ENCODE data around the gene CD300C. TPM values are rescaled to one million over a fixed set of nuclear protein-coding genes. Genes with fewer than 3 reads are reported as not detected.
A peak's percentile ranks its signal among the peaks of the same experiment; 100 is the strongest.
"Not testable (repeated sequence)": the region's sequence is repeated elsewhere in the genome, so short reads cannot be mapped to it uniquely, and the experiment has no call there.

Gene CD300C
- total RNA-seq, 1 donor from 2014 or later = under 0.01 TPM

DNA sequence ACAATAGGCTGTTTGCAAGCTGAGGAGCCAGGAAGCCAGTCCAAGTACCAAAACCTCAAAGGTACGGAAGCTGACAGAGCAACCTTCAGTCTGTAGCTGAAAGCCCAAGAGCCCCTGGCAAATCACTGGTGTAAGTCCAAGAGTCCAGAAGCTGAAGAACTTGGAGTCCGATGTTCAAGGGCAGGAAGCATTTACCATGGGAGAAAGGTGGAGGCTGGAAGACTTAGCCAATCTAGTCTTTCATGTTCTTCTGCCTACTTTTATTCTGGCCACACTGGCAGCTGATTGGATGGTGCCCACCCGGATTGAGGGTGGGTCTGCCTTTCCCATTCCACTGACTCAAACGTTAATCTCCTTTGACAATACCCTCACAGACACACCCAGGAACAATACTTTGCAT lies 30.0 kb downstream of the CD300C start:
- H3K9me3 ChIP-seq (ENCODE audit: control insufficient read depth in 3 of 3, low read length in 3 of 3) = peaks cover 0 to 7% (median 5%) of the 10 kb centered on the region in 3 donors
- peaks cover 6 to 15% (median 12%) of the 10 kb centered on the region in 3 donors for H3K4me1 ChIP-seq (ENCODE audit: control insufficient read depth in 3 of 3, insufficient read depth in 3 of 3, low read length in 3 of 3)
- no peak overlapping the region for H3K4me3 ChIP-seq (ENCODE audit: low read length in 3 of 3)
- no peaks in the 10 kb centered on the region for H3K36me3 ChIP-seq (ENCODE audit: control insufficient read depth in 3 of 3, insufficient read depth in 3 of 3, low read length in 3 of 3)
- H3K9ac ChIP-seq (ENCODE audit: low read depth in 1 of 3, low read length in 3 of 3) = no peak overlapping the region
- no peak overlapping the region for H3K27ac ChIP-seq (ENCODE audit: low read depth, low read length)
- H3K27me3 ChIP-seq (ENCODE audit: control insufficient read depth in 3 of 3, insufficient read depth in 3 of 3, low read length in 3 of 3) = no peaks in the 10 kb centered on the region

DNA sequence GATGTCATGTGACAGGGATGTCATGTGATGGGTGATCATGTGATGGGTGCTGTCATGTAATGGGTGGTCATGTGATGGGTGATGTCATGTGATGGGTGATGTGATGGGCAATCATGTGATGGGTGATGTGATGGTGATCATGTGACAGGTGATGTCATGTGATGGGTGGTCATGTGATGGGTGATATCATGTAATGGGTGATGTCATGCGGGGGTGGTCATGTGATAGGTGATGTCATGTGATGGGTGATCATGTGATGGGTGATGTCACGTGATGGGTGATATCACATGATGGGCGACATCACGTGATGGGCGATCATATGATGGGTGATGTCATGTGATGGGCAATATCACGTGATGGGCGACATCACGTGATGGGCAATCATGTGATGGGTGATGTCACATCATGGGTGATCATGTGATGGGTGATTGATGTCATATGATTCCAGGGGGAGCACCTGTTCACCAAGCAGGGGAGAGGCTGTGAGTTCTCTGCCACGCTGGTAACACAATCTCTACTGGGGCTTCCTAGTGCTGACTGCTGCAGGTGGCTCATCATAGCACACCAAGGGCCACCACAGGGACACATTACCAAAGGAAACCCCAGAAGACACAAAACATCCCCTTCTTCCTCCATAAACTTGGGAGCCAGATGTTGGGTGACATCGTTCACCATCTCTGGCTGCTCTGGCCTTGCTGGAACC lies 31.1 kb downstream of the CD300C start:
- no peaks in the 10 kb centered on the region for H3K27me3 ChIP-seq (ENCODE audit: control insufficient read depth in 3 of 3, insufficient read depth in 3 of 3, low read length in 3 of 3)
- H3K9ac ChIP-seq (ENCODE audit: low read depth in 1 of 3, low read length in 3 of 3) = no peak overlapping the region
- H3K4me1 ChIP-seq (ENCODE audit: control insufficient read depth in 3 of 3, insufficient read depth in 3 of 3, low read length in 3 of 3) = peaks cover 6 to 15% (median 12%) of the 10 kb centered on the region in 3 donors

GRCh38 chr17:74513987-74514631 lies 31.8 kb downstream of the CD300C start:
- no peak overlapping the region for H3K27ac ChIP-seq (ENCODE audit: low read depth, low read length)
- peaks cover 0 to 7% (median 5%) of the 10 kb centered on the region in 3 donors for H3K9me3 ChIP-seq (ENCODE audit: control insufficient read depth in 3 of 3, low read length in 3 of 3)
- H3K4me1 ChIP-seq (ENCODE audit: control insufficient read depth in 3 of 3, insufficient read depth in 3 of 3, low read length in 3 of 3) = peaks cover 6 to 15% (median 12%) of the 10 kb centered on the region in 3 donors
- no peak overlapping the region for H3K4me3 ChIP-seq (ENCODE audit: low read length in 3 of 3)
- H3K36me3 ChIP-seq (ENCODE audit: control insufficient read depth in 3 of 3, insufficient read depth in 3 of 3, low read length in 3 of 3) = no peaks in the 10 kb centered on the region
- H3K27me3 ChIP-seq (ENCODE audit: control insufficient read depth in 3 of 3, insufficient read depth in 3 of 3, low read length in 3 of 3) = no peaks in the 10 kb centered on the region
- H3K9ac ChIP-seq (ENCODE audit: low read depth in 1 of 3, low read length in 3 of 3) = no peak overlapping the region

More for the DNA sequence above, 31.1 kb downstream of the CD300C start:
- Histone ChIP-seq H3K27ac (ENCODE audit: low read depth, low read length) (no peak overlapping the region), H3K36me3 (ENCODE audit: control insufficient read depth in 3 of 3, insufficient read depth in 3 of 3, low read length in 3 of 3) (no peaks in the 10 kb centered on the region), H3K9me3 (ENCODE audit: control insufficient read depth in 3 of 3, low read length in 3 of 3) (peaks cover 0 to 7% (median 5%) of the 10 kb centered on the region in 3 donors), H3K4me3 (ENCODE audit: low read length in 3 of 3) (no peak overlapping the region)

- Histone ChIP-seq H3K27ac (ENCODE audit: low read depth, low read length) (peak overlapping the region; percentile 45), H3K9me3 (ENCODE audit: control insufficient read depth in 3 of 3, low read length in 3 of 3) (peaks cover 0 to 7% (median 5%) of the 10 kb centered on the region in 3 donors), H3K27me3 (ENCODE audit: control insufficient read depth in 3 of 3, insufficient read depth in 3 of 3, low read length in 3 of 3) (no peaks in the 10 kb centered on the region), H3K36me3 (ENCODE audit: control insufficient read depth in 3 of 3, insufficient read depth in 3 of 3, low read length in 3 of 3) (no peaks in the 10 kb centered on the region), H3K4me3 (ENCODE audit: low read length in 3 of 3) (no peak overlapping the region), H3K4me1 (ENCODE audit: control insufficient read depth in 3 of 3, insufficient read depth in 3 of 3, low read length in 3 of 3) (peaks cover 6 to 15% (median 12%) of the 10 kb centered on the region in 3 donors), H3K9ac (ENCODE audit: low read depth in 1 of 3, low read length in 3 of 3) (no peak overlapping the region)
Observed at GRCh38 chr17:74512624-74513091, 33.3 kb downstream of the CD300C start.

DNA sequence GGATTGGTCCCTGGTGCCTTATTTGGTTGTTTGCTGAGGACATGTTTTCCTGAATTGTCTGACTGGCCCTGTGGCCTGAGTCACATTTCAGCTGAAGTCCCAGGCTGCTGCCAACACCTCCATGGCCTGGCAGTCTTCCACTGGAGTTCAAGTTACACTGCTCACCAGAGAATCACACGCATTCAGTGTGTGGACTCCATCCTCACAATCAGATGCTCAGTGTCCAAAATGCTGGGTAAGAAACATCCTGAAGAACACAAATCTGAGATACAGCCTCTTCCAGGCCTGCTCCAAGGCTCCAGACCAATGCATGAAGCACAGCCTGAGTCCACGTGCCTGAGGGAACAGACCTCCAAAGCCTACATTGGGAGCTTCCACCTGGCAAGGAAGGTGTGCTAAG lies 33.9 kb downstream of the CD300C start:
- peak overlapping the region in 1 of 3 donors; percentile 10 for H3K9ac ChIP-seq (ENCODE audit: low read depth in 1 of 3, low read length in 3 of 3)
- H3K27ac ChIP-seq (ENCODE audit: low read depth, low read length) = peak overlapping the region; percentile 45

DNA sequence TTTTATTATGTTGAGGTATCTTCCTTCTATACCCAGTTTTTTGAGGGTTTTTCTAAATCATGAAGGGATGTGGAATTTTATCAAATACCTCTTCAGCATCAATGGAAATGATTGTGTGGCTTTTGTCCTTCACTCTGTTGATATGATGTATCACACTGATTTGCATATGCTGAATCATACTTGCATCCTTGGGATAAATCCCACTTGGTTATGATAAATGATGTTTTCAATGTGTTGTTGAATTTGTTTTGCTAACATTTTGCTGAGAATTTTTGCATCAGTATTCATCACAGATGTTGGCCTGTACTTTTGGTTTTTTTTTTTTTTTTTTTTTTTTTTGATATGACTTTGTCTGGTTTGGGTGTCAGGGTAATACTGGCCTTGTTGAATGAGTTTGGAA lies 37.8 kb downstream of the CD300C start:
- no peak overlapping the region for H3K9ac ChIP-seq (ENCODE audit: low read depth in 1 of 3, low read length in 3 of 3)
- no peaks in the 10 kb centered on the region for H3K9me3 ChIP-seq (ENCODE audit: control insufficient read depth in 3 of 3, low read length in 3 of 3)
- peaks cover 6 to 15% (median 12%) of the 10 kb centered on the region in 3 donors for H3K4me1 ChIP-seq (ENCODE audit: control insufficient read depth in 3 of 3, insufficient read depth in 3 of 3, low read length in 3 of 3)
- H3K36me3 ChIP-seq (ENCODE audit: control insufficient read depth in 3 of 3, insufficient read depth in 3 of 3, low read length in 3 of 3) = no peaks in the 10 kb centered on the region
- no peak overlapping the region for H3K4me3 ChIP-seq (ENCODE audit: low read length in 3 of 3)
- H3K27ac ChIP-seq (ENCODE audit: low read depth, low read length) = no peak overlapping the region
- no peaks in the 10 kb centered on the region for H3K27me3 ChIP-seq (ENCODE audit: control insufficient read depth in 3 of 3, insufficient read depth in 3 of 3, low read length in 3 of 3)

More for the DNA sequence above, 33.9 kb downstream of the CD300C start:
- H3K4me1 ChIP-seq (ENCODE audit: control insufficient read depth in 3 of 3, insufficient read depth in 3 of 3, low read length in 3 of 3) = peaks cover 6 to 15% (median 12%) of the 10 kb centered on the region in 3 donors
- H3K27me3 ChIP-seq (ENCODE audit: control insufficient read depth in 3 of 3, insufficient read depth in 3 of 3, low read length in 3 of 3) = no peaks in the 10 kb centered on the region
- H3K9me3 ChIP-seq (ENCODE audit: control insufficient read depth in 3 of 3, low read length in 3 of 3) = peaks cover 0 to 7% (median 5%) of the 10 kb centered on the region in 3 donors
- H3K4me3 ChIP-seq (ENCODE audit: low read length in 3 of 3) = no peak overlapping the region
- no peaks in the 10 kb centered on the region for H3K36me3 ChIP-seq (ENCODE audit: control insufficient read depth in 3 of 3, insufficient read depth in 3 of 3, low read length in 3 of 3)

- not testable (repeated sequence) for H3K27me3 ChIP-seq (ENCODE audit: control insufficient read depth in 3 of 3, insufficient read depth in 3 of 3, low read length in 3 of 3); H3K9me3 ChIP-seq (ENCODE audit: control insufficient read depth in 3 of 3, low read length in 3 of 3); H3K9ac ChIP-seq (ENCODE audit: low read depth in 1 of 3, low read length in 3 of 3); H3K27ac ChIP-seq (ENCODE audit: low read depth, low read length); H3K4me3 ChIP-seq (ENCODE audit: low read length in 3 of 3); H3K4me1 ChIP-seq (ENCODE audit: control insufficient read depth in 3 of 3, insufficient read depth in 3 of 3, low read length in 3 of 3); H3K36me3 ChIP-seq (ENCODE audit: control insufficient read depth in 3 of 3, insufficient read depth in 3 of 3, low read length in 3 of 3)
Observed at GRCh38 chr17:74503949-74504348, 42.0 kb downstream of the CD300C start.

- H3K4me1 ChIP-seq (ENCODE audit: control insufficient read depth in 3 of 3, insufficient read depth in 3 of 3, low read length in 3 of 3) = peaks cover 0 to 3% (median 0%) of the 10 kb centered on the region in 3 donors
- H3K27ac ChIP-seq (ENCODE audit: low read depth, low read length) = no peak overlapping the region
- peaks cover 0 to 4% (median 0%) of the 10 kb centered on the region in 3 donors for H3K27me3 ChIP-seq (ENCODE audit: control insufficient read depth in 3 of 3, insufficient read depth in 3 of 3, low read length in 3 of 3)
Observed at GRCh38 chr17:74502861-74503260, 43.1 kb downstream of the CD300C start.

DNA sequence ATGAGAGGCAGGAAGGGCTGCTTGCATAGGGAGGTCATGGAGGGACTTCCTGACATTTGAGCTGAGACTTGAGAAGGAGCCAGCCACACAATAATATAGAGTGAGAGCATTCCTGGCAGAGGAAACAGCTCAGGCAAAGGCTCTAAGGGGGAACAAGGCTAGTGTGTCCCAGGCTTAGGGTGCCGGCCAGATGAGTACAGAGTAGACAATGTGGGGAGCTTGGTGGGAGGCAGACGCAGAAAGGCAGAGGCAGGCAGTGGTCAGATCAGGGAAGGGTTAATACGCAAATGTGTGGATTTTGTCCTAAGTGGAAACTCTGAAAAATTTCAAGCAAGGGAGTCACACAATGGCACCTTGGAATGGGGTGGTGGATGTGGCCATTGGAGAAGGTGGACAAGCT lies 45.9 kb downstream of the CD300C start:
- Histone ChIP-seq H3K36me3 (ENCODE audit: control insufficient read depth in 3 of 3, insufficient read depth in 3 of 3, low read length in 3 of 3) (no peaks in the 10 kb centered on the region), H3K4me3 (ENCODE audit: low read length in 3 of 3) (no peak overlapping the region), H3K27me3 (ENCODE audit: control insufficient read depth in 3 of 3, insufficient read depth in 3 of 3, low read length in 3 of 3) (peaks cover 0 to 4% (median 0%) of the 10 kb centered on the region in 3 donors), H3K4me1 (ENCODE audit: control insufficient read depth in 3 of 3, insufficient read depth in 3 of 3, low read length in 3 of 3) (peaks cover 0 to 3% (median 0%) of the 10 kb centered on the region in 3 donors), H3K27ac (ENCODE audit: low read depth, low read length) (no peak overlapping the region), H3K9ac (ENCODE audit: low read depth in 1 of 3, low read length in 3 of 3) (no peak overlapping the region), H3K9me3 (ENCODE audit: control insufficient read depth in 3 of 3, low read length in 3 of 3) (no peaks in the 10 kb centered on the region)

More at GRCh38 chr17:74502861-74503260, 43.1 kb downstream of the CD300C start:
- Histone ChIP-seq H3K36me3 (ENCODE audit: control insufficient read depth in 3 of 3, insufficient read depth in 3 of 3, low read length in 3 of 3) (no peaks in the 10 kb centered on the region), H3K4me3 (ENCODE audit: low read length in 3 of 3) (no peak overlapping the region), H3K9ac (ENCODE audit: low read depth in 1 of 3, low read length in 3 of 3) (no peak overlapping the region), H3K9me3 (ENCODE audit: control insufficient read depth in 3 of 3, low read length in 3 of 3) (no peaks in the 10 kb centered on the region)

DNA sequence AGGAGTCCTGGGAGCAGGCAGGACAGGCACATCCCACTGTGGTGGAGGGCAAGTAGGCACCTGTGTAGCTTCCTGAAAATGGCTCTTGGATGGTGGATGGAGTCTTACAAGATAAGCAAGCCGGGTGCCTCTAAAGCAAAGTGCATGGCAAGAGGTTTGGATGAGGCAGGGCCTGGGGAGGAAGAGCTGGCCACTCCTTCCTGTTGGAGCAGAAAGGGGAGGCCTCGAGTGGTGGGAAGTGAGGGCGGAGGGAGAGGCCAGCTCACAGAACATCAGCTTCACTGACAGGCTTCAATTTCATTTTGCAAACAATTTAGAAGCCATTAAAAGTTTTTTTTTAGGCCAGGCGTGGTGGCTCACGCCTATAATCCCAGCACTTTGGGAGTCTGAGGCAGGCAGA lies 48.4 kb downstream of the CD300C start:
- Histone ChIP-seq H3K4me3 (ENCODE audit: low read length in 3 of 3) (no peak overlapping the region), H3K36me3 (ENCODE audit: control insufficient read depth in 3 of 3, insufficient read depth in 3 of 3, low read length in 3 of 3) (no peaks in the 10 kb centered on the region), H3K27me3 (ENCODE audit: control insufficient read depth in 3 of 3, insufficient read depth in 3 of 3, low read length in 3 of 3) (peaks cover 0 to 4% (median 0%) of the 10 kb centered on the region in 3 donors), H3K4me1 (ENCODE audit: control insufficient read depth in 3 of 3, insufficient read depth in 3 of 3, low read length in 3 of 3) (peaks cover 0 to 7% (median 4%) of the 10 kb centered on the region in 3 donors), H3K9me3 (ENCODE audit: control insufficient read depth in 3 of 3, low read length in 3 of 3) (no peaks in the 10 kb centered on the region), H3K27ac (ENCODE audit: low read depth, low read length) (no peak overlapping the region), H3K9ac (ENCODE audit: low read depth in 1 of 3, low read length in 3 of 3) (no peak overlapping the region)

Measured in skeletal muscle tissue (tissue), 4 donors.